Measurements from ENCODE around the gene GMFB. TPM values are rescaled to one million over a fixed set of nuclear protein-coding genes. Genes with fewer than 3 reads are reported as not detected.
A peak's percentile ranks its signal among the peaks of the same experiment; 100 is the strongest.

The GMFB gene
- total and polyA plus RNA-seq, 9 of the 15 experiments (the other 6 are each of a cell fraction or from before 2014, with no cell fraction given): 14.0 to 31.7 (median 20.5) TPM

DNA sequence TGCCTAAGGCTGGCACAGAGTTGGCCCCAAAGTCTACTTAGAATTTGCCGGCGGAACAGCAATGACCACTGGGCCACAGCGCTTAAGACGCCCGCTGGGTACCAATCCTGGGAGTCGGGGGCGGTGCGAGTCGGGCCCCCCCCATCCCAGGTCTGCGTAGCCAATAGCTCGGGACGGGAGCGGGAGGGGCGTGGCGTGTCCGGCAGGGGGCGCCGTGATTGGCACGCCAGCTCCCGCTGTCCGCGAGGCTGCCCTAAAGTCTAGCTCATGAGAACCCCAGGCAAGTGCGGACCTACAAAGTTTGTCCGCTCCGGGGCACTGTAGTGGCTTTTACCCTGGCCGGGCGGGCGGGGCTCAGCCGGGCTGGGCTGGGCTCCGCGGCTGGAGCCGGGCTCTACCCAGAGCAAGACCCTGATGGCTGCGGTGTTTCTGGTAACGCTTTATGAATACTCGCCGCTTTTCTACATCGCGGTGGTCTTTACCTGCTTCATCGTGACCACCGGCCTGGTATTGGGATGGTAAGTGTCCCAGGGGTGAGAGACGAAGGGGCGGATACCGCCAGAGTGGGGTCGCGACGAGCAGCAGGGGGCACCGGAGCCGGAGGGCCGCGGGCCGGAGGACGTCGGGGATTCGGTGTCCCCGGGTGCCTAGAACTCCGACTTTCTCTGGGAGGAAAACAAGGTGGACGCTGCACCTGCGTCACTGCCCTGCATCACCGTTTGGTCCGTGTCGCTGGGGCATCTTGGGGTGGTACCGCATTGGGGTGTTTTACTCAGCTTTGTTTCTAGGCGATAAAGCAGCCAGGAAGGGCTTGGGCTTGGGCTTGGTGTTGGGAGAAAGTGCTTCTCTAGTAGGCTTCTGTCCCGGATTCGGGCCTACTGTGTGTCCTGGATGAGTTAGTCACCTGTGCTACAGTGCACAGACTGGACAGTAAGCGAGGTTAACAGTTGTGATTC lies 21.0 kb upstream of the GMFB start, which contains the start of gene CGRRF1 (continued):
- TF ChIP-seq, protein P1, sequence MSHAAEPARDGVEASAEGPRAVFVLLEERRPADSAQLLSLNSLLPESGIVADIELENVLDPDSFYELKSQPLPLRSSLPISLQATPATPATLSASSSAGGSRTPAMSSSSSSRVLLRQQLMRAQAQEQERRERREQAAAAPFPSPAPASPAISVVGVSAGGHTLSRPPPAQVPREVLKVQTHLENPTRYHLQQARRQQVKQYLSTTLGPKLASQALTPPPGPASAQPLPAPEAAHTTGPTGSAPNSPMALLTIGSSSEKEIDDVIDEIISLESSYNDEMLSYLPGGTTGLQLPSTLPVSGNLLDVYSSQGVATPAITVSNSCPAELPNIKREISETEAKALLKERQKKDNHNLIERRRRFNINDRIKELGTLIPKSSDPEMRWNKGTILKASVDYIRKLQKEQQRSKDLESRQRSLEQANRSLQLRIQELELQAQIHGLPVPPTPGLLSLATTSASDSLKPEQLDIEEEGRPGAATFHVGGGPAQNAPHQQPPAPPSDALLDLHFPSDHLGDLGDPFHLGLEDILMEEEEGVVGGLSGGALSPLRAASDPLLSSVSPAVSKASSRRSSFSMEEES (CRISPR knock-in tag; IDR thresholded peaks at IDR 0.05): no peak
- peak; percentile 60 for TF ChIP-seq CHD2 (IDR thresholded peaks at IDR 0.05; ENCODE audit: low read depth, low read length)
- TF ChIP-seq BCOR (IDR thresholded peaks at IDR 0.05): peak; percentile 6; the same call in 1 of the 2 replicates
- peak; percentile 70 to 95 for TF ChIP-seq MAZ (CRISPR knock-in tag; conservative IDR thresholded peaks at IDR 0.05 in 1 of 2, IDR thresholded peaks at IDR 0.05 in 1 of 2)
- no peak for TF ChIP-seq SPI1 (IDR thresholded peaks at IDR 0.05; ENCODE audit: borderline replicate concordance, low read depth, low read length)
- no peak for TF ChIP-seq CEBPG (CRISPR knock-in tag; IDR thresholded peaks at IDR 0.05)
- no peak for TF ChIP-seq CEBPG (tag; conservative IDR thresholded peaks at IDR 0.05 in 1 of 2, IDR thresholded peaks at IDR 0.05 in 1 of 2)
- no peak for TF ChIP-seq TEAD1 (CRISPR knock-in tag; IDR thresholded peaks at IDR 0.05)
- no peak for TF ChIP-seq RFX5 (IDR thresholded peaks at IDR 0.05; ENCODE audit: low read depth, low read length)
- no peak for TF ChIP-seq TEAD2 (tag; IDR thresholded peaks at IDR 0.05)
- TF ChIP-seq SRF (CRISPR knock-in tag; IDR thresholded peaks at IDR 0.05): peak in 1 of 2 experiments; percentile 52; a peak in 1 of 4 replicates
- TF ChIP-seq ZNF444 (CRISPR knock-in tag; IDR thresholded peaks at IDR 0.05): no peak
- no peak for TF ChIP-seq CEBPB (tag; IDR thresholded peaks at IDR 0.05)
- TF ChIP-seq KLF1 (tag; IDR thresholded peaks at IDR 0.05): no peak
- no peak for TF ChIP-seq ZBTB17 (CRISPR knock-in tag; IDR thresholded peaks at IDR 0.05)
- TF ChIP-seq, protein P2, sequence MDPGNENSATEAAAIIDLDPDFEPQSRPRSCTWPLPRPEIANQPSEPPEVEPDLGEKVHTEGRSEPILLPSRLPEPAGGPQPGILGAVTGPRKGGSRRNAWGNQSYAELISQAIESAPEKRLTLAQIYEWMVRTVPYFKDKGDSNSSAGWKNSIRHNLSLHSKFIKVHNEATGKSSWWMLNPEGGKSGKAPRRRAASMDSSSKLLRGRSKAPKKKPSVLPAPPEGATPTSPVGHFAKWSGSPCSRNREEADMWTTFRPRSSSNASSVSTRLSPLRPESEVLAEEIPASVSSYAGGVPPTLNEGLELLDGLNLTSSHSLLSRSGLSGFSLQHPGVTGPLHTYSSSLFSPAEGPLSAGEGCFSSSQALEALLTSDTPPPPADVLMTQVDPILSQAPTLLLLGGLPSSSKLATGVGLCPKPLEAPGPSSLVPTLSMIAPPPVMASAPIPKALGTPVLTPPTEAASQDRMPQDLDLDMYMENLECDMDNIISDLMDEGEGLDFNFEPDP (CRISPR knock-in tag; IDR thresholded peaks at IDR 0.05): no peak
- no peak for TF ChIP-seq ZNF133 (CRISPR knock-in tag; IDR thresholded peaks at IDR 0.05)
- TF ChIP-seq, protein P3, sequence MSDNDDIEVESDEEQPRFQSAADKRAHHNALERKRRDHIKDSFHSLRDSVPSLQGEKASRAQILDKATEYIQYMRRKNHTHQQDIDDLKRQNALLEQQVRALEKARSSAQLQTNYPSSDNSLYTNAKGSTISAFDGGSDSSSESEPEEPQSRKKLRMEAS (CRISPR knock-in tag; IDR thresholded peaks at IDR 0.05): peak; percentile 35; the same call in 1 of the 2 replicates
- peak; percentile 26; the same call in 1 of the 2 replicates for TF ChIP-seq C11orf30 (IDR thresholded peaks at IDR 0.05; ENCODE audit: low read depth)
- TF ChIP-seq RCOR1 (IDR thresholded peaks at IDR 0.05; ENCODE audit: borderline replicate concordance in 1 of 2, low read depth in 2 of 2, low read length in 2 of 2): peak in 1 of 2 experiments; percentile 70; a peak in 1 of 4 replicates
- no peak for TF ChIP-seq THRAP3 (IDR thresholded peaks at IDR 0.05; ENCODE audit: borderline replicate concordance)
